GM23338 (cell line): ENCODE results near the gene TREM2.

ENCODE experiments used
- CTCF ChIP-seq, 2 experiments: fragments of 200-600 bp in 1 of 2; sonication (generic) in 1 of 2; conservative IDR thresholded peaks; 2 replicates each; pipeline versions ENCODE4 v1.5.1 to v1.6.1; 2016 to 2017; ENCODE audit warnings: antibody characterized with exemption in 2 of 2, low read depth in 2 of 2, mild to moderate bottlenecking in 2 of 2, moderate library complexity in 1 of 2
- EZH2phosphoT487 ChIP-seq: fragments of 200-600 bp; sonication (generic); IDR thresholded peaks from one replicate; pipeline ENCODE4 v1.8.1; 2018; ENCODE audit warnings: antibody characterized with exemption; ENCODE audit not compliant: unreplicated experiment
- POLR2AphosphoS5 ChIP-seq: IDR thresholded peaks from 2 replicates; pipeline ENCODE4 v1.6.1; 2016; ENCODE audit warnings: antibody characterized with exemption, low read depth

- TF ChIP-seq POLR2AphosphoS5 = no peak
- TF ChIP-seq CTCF (conservative IDR thresholded peaks at IDR 0.05; ENCODE audit: low read depth in 2 of 2) = no peak
- no peak for TF ChIP-seq EZH2phosphoT487
Measured at GRCh38 chr6:41132254-41132653, 30.7 kb downstream of the TREM2 start.
